NCI-H524 (cell line): ENCODE data around the gene PSME4.
A peak's percentile ranks its signal among the peaks of the same experiment; 100 is the strongest.
"Not testable (repeated sequence)": the region's sequence is repeated elsewhere in the genome, so short reads cannot be mapped to it uniquely, and the experiment has no call there.

Experiments
- DNase-seq, 2 experiments: peaks; one replicate each; lab custom pipeline; 2025; lab: John Stamatoyannopoulos, UW

The PSME4 gene

DNA sequence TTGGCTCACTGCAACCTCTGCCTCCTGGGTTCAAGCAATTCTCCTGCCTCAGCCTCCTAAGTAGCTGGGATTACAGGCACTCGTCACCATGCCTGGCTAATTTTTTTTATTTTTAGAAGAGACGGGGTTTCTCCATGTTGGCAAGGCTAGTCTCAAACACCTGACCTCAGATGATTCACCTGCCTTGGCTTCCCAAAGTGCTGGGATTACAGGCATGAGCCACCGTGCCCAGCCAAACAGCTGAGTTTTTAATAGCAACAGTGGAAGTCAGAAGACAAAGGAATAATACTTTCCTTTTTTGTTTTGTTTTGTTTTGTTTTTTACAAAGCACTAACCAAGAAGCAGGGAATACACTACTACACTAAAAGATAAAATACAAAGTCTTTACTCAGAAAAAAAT is 127.9 kb downstream of the PSME4 start:
- no peak for DNase-seq

DNA sequence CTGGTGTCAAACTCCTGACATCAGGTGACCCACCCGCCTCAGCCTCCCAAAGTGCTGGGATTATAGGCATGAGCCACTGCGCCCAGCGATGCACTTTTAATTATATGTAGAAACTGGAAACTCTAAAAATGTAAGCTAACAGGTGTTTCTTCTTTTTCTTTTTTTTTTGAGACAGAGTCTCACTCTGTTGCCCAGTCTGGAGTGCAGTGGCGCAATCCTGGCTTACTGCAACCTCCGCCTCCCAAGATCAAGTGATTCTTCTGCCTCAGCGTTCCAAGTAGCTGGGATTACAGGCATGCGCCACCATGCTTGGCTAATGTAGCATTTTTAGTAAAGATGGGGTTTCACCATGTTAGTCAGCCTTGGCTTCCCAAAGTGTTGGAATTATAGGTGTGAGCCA is 129.1 kb downstream of the PSME4 start:
- not testable (repeated sequence) for DNase-seq

DNA sequence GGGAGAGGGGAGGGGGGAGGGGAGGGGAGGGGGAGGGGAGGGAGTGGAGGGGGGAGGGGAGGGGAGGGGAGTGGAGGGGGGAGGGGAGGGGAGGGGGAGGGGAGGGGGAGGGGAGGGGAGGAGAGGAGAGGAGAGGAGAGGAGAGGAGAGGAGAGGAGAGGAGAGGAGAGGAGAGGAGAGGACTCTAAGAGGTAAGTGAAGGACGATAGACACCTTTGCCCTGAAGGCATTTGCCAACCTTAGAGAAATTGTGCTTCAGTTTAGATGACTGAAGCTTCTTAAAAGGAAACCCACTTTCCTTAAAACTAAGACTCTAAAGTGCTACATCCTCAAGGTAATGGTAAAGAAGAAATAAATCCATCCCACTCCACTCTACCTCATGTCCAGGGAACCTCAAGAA is 130.2 kb downstream of the PSME4 start:
- no peak for DNase-seq

DNA sequence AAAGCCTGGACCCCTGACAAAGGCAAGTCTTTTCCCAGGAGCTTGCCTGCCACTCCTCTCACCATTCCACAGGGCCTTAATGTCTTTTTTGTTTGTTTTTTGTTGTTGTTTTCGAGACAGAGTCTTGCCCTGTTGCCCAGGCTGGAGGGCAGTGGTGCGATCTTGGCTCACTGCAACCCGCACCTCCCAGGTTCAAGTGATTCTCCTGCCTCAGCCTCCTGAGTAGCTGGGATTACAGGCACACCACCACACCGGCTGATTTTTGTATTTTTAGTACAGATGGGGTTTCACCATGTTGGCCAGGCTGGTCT is 140.9 kb downstream of the PSME4 start:
- not testable (repeated sequence) for DNase-seq

DNA sequence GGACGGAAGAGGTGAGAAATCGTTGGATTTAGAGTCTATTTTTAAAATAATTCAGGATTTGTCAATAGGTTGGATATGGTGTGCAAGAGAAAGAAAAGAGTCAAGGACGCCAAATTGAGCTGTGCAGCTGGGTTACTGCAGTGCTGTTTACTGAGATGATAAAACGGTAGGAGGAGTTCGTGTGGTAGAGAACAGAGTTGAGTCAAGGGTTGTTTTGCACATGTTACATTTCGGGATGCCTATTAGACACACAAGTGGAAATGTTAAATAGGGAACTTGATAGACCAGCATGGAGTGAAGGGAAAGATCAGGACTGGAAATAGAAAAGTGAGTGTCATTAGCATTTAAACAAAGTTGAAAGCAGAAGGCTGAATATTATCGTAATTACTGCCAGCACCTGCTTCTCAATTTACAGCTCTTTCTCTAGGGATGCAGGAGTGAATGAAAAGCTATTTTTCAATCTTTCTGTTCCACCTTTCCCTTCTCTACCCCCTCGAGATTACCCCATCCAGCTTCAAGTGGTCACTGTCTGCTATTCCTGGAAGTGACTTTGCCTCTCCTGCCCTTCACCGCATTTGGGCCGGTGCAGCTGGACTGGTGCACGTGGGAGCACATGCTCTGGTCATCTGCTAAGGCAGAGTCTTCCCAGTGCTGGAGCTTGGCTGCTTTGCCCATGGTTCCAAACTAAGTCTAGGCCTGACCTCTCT is 141.4 kb downstream of the PSME4 start:
- no peak for DNase-seq

DNA sequence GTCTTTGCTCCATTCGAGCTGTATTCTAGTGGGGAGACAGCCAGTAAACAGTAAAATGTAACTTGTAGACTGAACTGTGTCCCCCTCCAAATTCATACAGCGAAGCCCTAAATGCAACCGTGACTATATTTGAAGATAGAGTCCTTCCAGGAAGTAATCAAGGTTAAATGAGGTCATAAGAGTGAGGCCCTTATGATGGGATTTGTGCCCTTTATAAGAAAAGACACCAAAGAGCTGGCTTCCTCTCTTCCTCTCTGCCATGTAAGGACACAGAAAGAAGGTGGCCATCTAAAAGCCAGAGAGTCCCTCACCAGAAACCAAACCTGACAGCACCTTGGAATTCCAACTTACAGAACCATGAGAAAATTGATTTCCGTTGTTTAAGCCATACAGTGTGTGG is 142.5 kb downstream of the PSME4 start:
- no peak for DNase-seq

DNA sequence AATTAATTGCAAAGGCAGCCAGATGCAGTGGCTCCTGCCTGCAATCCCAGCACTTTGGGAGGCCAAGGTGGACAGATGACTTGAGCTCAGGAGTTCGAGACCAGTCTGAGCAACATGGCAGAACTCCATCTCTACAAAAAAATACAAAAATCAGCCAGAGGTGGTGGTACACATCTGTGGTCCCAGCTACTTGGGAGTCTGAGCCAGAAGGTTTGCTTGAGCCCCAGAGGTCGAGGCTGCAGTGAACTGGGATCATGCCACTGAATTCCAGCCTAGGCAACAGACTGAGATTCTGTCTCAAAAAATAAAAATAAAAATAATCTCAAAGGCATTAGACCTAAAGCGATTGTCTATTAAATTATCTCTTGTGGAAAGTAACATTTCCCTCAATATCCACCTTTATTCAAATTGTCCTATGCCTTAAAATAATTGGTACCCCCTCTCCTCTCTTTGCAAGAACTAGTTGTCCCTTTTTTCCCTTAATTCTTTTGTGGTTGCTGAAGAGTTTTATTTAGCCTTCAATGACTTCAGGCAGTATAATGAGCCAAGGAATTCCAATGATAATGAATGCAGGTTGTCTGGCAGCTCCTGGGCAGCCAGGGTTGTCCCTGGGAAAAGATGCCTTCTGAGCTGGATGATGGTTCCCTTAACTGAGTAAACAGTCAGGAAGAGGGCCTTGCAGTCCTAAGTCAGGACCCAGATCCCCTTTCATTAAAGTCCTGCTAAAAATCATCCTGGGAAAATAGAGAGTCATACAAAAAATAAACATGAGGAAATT is 143.2 kb downstream of the PSME4 start:
- no peak for DNase-seq

DNA sequence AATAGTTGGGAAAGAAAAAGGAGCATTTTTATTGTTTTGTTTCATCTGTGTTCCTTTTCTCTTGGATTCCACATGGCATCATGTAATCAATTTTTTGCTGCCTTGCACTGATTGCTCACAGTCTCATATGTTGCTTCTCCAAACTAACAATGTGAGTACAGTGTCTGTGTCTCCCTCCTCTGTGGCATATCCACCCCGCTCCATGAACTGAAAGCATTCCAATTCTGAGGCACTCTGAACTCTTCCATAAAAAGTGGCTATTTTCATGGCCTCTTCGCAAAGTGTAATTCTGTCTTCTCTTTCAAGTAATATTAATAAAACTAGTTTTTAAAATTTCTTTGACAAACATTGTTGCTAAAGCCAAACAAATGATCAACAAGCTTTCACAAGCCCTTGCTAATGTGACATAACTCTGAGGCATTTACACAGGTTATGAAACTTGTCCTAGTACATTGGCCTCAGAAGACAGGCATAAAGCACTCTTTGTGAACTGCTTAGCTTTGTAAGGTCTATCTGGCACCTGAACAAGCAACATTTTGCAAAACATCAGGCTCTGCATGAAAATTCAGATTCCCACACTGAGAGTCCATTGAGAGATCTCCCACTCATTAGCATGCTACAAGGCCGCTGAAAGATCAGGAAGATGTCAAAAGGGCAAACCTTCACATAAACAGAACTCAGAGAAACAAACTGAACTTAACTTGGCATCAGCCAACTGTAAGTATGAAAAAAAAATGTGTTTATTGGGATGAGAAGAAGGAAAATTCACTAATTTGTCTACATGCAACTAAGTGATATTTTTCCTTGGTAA is 144.0 kb downstream of the PSME4 start:
- DNase-seq = no peak

DNA sequence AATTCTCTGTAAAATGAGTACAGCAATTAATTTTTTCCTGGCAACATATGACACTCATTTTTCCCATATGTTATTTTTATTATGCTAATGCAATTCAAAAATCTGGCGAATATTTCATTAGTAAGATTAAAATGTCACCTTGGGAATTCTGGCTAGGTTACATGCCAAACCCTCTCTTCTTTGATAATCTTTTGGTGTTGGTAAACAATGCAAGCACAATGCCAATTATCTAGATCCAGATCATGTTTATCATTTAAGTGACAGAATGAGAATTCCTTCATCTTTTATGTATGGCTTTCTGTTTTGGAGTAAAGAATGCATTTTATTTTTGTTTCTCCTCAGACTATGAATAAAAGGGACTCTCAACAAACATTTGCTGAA is 144.8 kb downstream of the PSME4 start:
- peak in 1 of 2 experiments; percentile 25 for DNase-seq

DNA sequence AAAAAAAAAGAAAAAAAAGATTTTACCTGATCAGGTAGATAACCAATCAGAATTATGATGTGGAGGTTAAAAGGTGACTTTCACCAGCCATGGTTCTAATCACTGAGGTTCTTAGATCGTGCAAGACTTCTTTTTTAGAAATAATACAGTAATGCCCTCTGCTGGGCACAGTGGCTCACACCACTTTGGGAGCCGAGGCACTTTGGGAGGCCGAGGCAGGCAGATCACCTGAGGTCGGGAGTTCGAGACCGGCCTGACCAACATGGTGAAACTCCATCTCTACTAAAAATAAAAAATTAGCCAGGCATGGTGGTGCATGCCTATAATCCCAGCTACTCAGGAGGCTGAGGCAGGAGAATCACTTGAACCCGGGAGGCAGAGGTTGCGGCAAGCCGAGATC is 147.2 kb downstream of the PSME4 start:
- DNase-seq = peak in 1 of 2 experiments; percentile 24

DNA sequence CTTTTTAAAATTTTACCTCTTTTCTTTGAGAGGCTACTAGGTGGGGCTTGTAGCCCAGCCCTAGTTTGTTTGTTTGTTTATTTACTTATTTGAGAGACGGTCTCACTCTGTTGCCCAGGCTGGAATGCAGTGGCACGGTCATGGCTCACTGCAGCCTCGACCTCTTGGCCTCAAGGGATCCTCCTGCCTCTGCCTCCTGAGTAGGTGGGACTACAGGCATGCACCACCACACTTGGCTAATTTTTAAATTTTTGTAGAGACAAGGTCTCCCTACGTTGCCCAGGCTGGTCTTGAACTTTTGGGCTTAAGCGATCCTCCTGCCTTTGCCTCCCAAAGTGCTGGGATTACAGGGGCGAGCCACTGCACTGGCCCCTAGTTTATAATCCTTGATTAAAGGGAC is 149.0 kb downstream of the PSME4 start:
- no peak for DNase-seq

DNA sequence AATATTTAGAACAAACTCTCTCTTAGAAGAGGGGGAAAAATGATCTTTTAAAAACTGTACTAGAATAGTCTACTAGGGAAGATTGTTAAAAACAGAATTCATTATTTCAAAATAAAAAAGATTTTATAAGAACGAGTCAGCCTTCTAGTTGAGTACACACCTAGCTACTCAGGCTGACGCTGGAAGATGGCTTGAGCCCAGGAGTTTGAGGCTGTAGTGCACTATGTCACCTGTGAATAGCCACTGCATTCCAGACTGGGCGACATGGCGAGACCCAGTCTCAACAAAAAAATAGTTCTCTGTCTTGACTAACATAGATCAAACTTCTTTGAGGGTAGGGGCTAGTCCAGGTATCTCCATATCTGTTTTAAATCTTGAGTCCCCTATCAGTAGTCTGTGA is 150.1 kb downstream of the PSME4 start:
- no peak for DNase-seq

DNA sequence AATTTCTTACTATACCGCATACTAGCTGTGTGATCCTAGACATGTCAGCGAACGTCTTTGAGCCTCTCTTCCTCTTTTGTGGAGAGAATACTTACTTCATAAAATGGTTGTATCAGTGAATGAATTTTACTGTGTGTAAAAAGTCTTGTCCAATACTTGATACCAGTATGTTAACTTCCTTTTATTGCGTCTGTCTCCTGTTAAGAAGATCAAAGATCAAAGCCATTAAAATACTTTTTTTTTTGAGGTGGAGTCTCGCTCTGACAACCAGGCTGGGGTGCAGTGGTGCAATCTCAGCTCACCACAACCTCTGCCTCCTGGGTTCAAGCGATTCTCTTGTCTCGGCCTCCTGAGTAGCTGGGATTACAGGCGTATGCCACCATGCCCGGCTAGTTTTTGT is 150.7 kb downstream of the PSME4 start:
- no peak for DNase-seq

DNA sequence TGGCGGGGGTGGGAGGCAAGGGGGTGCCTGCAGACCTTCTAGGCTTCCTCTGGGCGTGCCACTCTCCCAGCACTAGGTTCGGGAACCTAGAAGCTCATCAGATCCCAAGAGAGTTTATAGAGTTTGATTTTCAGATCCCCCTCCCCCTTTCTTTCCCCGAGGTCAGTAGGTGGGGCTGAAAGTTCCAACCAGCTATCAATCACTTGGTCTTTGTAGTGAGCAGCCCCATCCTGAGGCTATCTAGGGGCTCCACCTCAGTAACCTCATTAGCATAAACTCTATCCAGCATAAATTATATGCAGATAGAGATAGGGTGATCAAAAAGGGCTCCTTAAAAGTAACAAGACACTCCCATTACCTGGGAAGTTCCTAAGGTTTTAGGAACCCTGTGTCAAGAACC is 151.2 kb downstream of the PSME4 start:
- DNase-seq = no peak

DNA sequence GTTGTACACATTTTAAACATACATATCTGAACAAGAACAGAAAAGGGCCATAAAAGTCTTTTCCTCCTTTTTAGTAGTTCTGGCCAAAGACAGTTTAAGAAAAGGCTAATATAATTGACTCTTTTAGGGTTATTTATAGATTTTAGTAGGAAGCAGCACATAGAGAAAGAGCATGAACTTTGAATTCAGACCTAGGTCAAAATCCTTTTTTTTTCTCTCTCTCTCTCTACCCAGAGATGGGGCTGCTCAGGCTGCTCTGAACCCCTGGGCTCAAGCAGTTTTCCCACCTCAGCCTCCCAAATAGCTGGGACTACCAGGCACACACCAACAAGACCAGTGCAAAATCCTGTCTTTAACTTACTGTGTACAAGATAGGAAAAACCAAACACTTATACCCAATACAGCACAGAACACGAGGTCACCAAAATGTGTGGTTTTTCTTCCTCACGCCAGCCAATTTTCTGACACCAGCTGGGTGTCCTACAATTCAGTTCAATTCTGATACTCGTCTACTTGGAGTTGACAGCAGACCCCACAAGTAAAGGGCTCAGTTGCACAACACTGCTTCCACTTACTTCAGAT is 151.8 kb downstream of the PSME4 start:
- DNase-seq = no peak
